Activated CD4-positive, alpha-beta memory T cell treated with anti-CD3 and anti-CD28 coated beads for 36 hours (primary cell): Measurements from ENCODE around the gene PTPRU. TPM values are rescaled to one million over a fixed set of nuclear protein-coding genes. Genes with fewer than 3 reads are reported as not detected.

Experiments
- CTCF ChIA-PET: fragments of 350-600 bp; sonication (Branson Sonifier 250); formaldehyde crosslinking; loops from one replicate; lab custom pipeline; 2021; ENCODE audit warnings: antibody characterized with exemption, inconsistent platforms; lab: Charles Lee
- POLR2A ChIA-PET: fragments of 350-600 bp; sonication (Branson Sonifier 250); formaldehyde crosslinking; loops from one replicate; lab custom pipeline; 2021; ENCODE audit warnings: antibody characterized with exemption; lab: Charles Lee
- DNase-seq: peaks from one replicate; pipeline ENCODE4 v3.0.0-alpha.2; 2020
- H3K27ac Mint-ChIP-seq: one replicate; pipeline ENCODE4 v1.8.0; 2021; ENCODE audit warnings: mixed read lengths
- H3K27me3 Mint-ChIP-seq: one replicate; pipeline ENCODE4 v1.8.0; 2021; ENCODE audit warnings: mixed read lengths
- H3K36me3 Mint-ChIP-seq: one replicate; pipeline ENCODE4 v1.8.0; 2021; ENCODE audit warnings: mixed read lengths
- H3K4me1 Mint-ChIP-seq: one replicate; pipeline ENCODE4 v1.8.0; 2021; ENCODE audit warnings: low read depth, mixed read lengths
- H3K4me3 Mint-ChIP-seq: one replicate; pipeline ENCODE4 v1.8.0; 2021; ENCODE audit warnings: mild to moderate bottlenecking, mixed read lengths
- H3K9me3 Mint-ChIP-seq: one replicate; pipeline ENCODE4 v1.8.0; 2021; ENCODE audit warnings: mixed read lengths
- intact Hi-C: fragments of 100-400 bp; cut with micrococcal nuclease; formaldehyde crosslinking; loops from one replicate; pipeline ENCODE4 v1.15.1; 2023
- total RNA-seq, 2 experiments: library from RNA; stranded (reverse); gene quantifications; one replicate each; pipeline ENCODE4 v1.2.3, GENCODE V29; 2021

The PTPRU gene
- total RNA-seq, 2 experiments from 2014 or later, result 0.17 to 0.85 TPM

DNA sequence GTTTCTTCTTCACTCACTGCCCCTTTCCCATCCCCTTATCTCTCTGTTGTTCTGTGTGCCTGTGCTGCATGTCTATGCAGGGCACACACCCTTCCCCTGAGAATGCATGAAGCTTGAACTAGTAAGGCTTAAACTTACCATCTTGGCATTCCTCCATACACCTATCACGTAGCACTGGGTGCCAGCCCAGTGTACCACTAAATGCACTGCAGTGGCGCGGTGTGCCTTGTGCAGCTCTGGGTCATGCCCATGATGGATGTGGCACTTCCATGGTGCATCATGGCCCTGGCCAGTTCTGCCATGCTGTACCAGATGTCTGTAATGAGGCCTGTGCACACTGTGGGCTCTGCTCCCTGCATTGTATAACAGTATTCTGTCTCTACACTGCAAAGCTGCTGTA is 10.7 kb downstream of the PTPRU start:
- no peak overlapping the region for H3K4me3 Mint-ChIP-seq
- DNase-seq, result no peak
- H3K9me3 Mint-ChIP-seq, result no peaks in the 10 kb centered on the region
- H3K4me1 Mint-ChIP-seq, result no peaks in the 10 kb centered on the region
- no peaks in the 10 kb centered on the region for H3K36me3 Mint-ChIP-seq
- H3K27ac Mint-ChIP-seq, result no peak overlapping the region
- intact Hi-C loops, result no loop called here
- POLR2A ChIA-PET, result no interaction called here
- CTCF ChIA-PET, result interaction anchor here (1.2 kb wide), 1 partner anchor 1134 kb away, joined by 3 read pairs; no protein-coding TSS in a partner anchor
- peaks cover 13% of the 10 kb centered on the region for H3K27me3 Mint-ChIP-seq

DNA sequence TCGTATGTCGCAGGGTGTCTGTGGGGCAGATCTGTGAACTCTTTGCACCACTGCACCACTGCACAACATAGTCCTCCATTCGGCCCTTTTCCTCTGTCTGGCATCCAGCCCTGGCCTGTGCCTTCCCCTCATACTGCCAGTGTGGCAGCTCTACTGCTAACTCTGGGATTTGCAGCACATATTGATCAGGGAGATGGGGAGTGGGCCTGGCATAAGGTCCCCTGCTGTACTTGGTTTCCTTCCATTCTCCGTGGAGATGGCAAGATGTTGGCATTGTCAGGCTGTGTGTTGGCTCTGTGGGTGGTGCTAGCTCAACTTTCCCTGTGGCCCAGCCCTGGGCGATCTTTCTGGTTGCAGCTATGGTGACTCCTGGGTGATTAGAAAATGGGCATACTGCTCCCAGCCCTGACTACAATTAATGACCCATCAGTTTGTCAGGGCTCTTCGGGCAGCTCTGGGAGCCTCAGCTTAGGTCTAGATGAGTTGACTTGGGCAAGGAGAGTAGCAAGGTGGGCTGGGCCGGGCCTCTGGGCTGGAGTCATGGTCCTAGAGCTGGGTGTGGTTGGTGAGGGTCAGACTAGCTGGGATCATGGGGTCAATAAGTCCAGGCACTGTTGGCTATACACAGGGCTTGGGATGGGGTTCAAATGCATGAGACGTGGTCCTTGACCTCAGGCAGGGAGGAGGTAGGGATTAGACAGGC is 11.4 kb downstream of the PTPRU start:
- no peak overlapping the region for H3K27ac Mint-ChIP-seq
- CTCF ChIA-PET, result interaction anchor here (1.2 kb wide), 1 partner anchor 1133 kb away, joined by 3 read pairs; no protein-coding TSS in a partner anchor
- POLR2A ChIA-PET, result no interaction called here

DNA sequence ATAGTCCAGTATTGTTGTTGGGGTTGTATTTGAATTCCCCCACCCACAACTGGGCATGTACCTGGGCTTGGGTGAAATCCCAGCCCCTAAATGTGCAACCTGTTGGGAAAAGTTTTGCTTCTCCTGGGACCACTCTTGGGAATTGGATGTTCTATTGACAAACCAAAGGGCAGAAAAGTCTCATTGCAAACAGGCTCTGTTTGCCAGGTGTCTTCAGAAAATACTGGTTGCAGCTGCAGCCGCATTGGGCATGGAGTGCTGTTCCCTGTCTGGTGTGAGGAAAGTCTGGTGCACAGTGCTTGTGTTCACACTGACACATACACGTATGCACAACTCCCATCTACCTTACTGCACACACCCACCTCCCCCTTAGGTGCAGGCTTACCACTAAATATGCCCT is 12.1 kb downstream of the PTPRU start:
- Mint-ChIP-seq H3K27ac (no peak overlapping the region), H3K9me3 (no peaks in the 10 kb centered on the region), H3K27me3 (peaks cover 13% of the 10 kb centered on the region), H3K36me3 (no peaks in the 10 kb centered on the region), H3K4me3 (no peak overlapping the region), H3K4me1 (no peaks in the 10 kb centered on the region)
- ChIA-PET CTCF (no interaction called here), POLR2A (no interaction called here)
- DNase-seq, result no peak
- intact Hi-C loops, result no loop called here

More for the DNA sequence above, 11.4 kb downstream of the PTPRU start:
- intact Hi-C loops, result no loop called here
- Mint-ChIP-seq H3K4me3 (no peak overlapping the region), H3K4me1 (no peaks in the 10 kb centered on the region), H3K27me3 (peaks cover 13% of the 10 kb centered on the region), H3K9me3 (no peaks in the 10 kb centered on the region), H3K36me3 (no peaks in the 10 kb centered on the region)
- DNase-seq, result no peak

DNA sequence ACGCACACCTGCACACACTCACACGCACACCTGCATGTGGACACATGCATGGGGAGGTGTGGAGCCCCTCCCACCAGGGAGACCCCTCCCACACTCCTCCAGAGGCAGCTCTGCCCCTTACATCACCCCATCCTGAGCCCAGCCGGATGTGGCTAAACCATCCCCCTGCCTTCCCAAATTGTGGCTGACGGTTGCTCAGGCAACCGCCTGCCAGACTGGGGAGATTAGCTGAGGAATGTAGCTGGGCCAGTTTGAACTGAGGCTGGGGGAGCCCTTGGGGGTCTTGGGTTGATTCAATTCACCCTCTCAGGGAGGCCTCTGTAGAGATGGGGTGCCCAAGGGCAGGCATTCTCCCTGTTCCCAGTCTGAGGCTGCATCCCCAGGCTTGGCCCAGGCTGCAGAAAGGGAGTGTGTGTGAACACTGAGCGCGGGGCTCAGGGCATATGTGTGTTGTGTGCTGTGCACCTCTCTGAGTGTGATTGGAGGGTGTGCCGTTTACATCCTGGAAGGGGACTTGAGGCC is 12.9 kb downstream of the PTPRU start:
- Mint-ChIP-seq H3K27ac (no peak overlapping the region), H3K4me1 (no peaks in the 10 kb centered on the region), H3K36me3 (no peaks in the 10 kb centered on the region), H3K9me3 (no peaks in the 10 kb centered on the region), H3K27me3 (peaks cover 13% of the 10 kb centered on the region), H3K4me3 (no peak overlapping the region)
- DNase-seq, result no peak
- intact Hi-C loops, result no loop called here
- ChIA-PET POLR2A (no interaction called here), CTCF (no interaction called here)

DNA sequence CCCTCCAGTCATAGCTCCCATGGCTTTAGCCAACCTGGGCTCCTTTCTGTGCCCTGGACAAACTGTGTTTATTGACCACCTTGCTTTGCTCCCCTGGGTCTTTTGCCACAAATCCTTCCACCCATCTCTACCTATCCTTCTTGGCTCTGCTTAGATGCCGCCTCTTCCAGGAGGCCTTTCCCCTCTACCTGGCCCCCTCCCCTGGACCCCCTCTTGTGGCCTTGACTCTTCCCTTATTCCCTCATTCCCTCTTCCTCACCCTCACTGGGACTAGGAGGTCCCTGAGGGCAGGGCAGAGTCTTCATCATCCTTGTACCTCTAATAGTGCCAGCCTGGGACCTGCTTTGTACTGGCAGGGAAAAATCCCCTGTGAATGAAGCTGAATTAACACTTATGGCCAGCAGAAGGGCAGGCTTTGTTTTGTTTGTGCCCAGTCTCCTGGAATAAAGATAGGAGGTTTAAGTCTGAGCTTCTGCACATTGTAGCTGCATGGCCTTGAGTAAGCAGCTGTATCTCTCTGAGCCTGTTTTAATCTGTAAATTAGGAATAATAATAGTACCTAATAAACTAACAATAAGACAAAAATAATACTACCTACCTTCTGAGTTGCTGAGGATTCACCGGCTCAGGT is 13.7 kb downstream of the PTPRU start:
- Mint-ChIP-seq H3K36me3 (no peaks in the 10 kb centered on the region), H3K9me3 (no peaks in the 10 kb centered on the region), H3K27ac (no peak overlapping the region), H3K27me3 (peaks cover 13% of the 10 kb centered on the region), H3K4me3 (no peak overlapping the region), H3K4me1 (no peaks in the 10 kb centered on the region)
- intact Hi-C loops, result no loop called here
- DNase-seq, result no peak
- ChIA-PET POLR2A (no interaction called here), CTCF (no interaction called here)

DNA sequence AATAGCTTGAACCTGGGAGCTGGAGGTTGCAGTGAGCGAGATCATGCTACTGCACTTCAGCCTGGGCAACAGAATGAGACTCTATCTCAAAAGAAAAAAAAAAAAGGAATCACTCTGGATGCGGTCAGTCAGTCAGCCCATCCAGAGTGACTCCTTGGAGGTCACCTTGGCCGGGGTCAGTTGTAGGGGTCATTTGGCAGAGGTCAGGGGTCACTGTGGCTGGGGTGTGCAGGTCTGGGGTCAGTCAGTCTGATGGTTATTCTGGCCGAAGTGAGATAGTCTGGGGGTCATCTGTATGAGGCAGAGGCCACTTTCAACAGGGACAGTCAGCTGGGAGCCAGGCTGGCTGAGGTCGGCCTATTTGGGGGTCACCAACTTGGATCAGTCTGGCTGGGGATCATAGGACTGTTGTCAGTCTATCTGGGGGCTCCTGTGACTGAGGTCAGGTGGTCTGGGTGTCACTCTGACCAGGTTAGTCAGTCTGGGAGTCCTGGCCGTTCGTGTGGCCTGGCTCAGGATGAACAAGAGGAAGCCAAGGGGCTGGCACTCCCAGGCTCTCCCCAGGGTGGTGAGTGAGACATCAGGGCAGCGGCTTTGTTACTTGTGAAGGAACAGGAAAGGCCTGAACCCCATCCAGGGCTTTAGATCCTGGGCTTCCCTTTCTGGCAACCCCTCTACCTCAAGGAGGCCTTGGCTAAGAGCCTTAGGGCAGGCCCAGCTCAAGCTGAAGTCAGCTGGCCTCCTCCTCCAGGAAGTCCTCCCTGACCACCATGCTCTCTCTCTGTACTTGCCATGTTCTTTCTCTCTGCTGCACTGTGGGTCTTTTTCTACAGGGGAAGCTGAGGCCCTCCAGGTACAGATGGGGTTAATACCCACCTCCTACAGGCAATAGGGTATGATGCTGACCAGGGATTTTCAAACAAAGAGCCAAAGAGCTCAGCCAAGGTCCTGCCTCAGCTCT is 15.1 kb downstream of the PTPRU start:
- Mint-ChIP-seq H3K4me3 (no peak overlapping the region), H3K4me1 (no peaks in the 10 kb centered on the region), H3K27ac (no peak overlapping the region), H3K27me3 (peaks cover 10% of the 10 kb centered on the region), H3K9me3 (no peaks in the 10 kb centered on the region), H3K36me3 (no peaks in the 10 kb centered on the region)
- POLR2A ChIA-PET, result no interaction called here
- CTCF ChIA-PET, result no interaction called here
- intact Hi-C loops, result no loop called here
- no peak for DNase-seq

DNA sequence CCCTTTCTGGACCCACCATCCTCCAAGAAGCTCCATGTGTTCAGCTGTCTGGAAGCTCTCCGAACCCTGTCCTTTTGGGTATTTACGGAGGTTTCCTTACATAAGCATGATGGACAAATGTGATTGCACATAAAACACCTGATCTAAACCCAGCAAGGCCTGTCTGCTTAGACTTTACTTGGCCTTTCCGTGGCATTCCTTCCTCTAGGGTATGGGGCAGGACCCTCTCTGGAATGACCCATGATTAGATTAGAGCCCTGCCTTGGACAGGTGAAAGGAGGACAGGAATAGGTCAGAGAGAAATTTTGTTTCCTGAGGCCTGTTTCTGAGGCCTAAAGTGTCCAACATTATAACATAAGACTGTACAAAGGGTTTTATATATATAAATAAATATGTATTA is 16.9 kb downstream of the PTPRU start:
- CTCF ChIA-PET, result no interaction called here
- no peak overlapping the region for H3K4me3 Mint-ChIP-seq

DNA sequence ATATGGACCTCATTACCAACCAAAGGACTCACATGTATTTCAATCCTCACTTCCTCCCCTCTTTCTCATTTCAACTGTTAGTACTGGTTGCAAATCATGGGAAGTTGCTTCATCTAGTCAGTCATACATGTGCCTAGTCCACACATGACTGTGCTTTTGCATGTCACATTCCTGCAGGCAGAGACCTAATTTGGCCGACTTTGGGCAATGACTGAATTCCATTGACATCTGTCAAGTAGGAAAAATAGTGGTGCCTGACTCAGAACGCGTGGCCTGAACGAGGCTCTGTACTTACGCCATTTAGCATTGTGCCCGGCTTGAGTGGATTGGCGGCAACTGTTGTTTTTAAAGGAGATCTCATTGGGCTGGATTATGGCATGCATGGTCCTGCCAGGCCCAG is 18.0 kb downstream of the PTPRU start:
- no peaks in the 10 kb centered on the region for H3K36me3 Mint-ChIP-seq
- H3K9me3 Mint-ChIP-seq, result no peaks in the 10 kb centered on the region
- no peak for DNase-seq
- no peak overlapping the region for H3K4me3 Mint-ChIP-seq
- intact Hi-C loops, result no loop called here
- ChIA-PET CTCF (no interaction called here), POLR2A (no interaction called here)
- H3K4me1 Mint-ChIP-seq, result no peaks in the 10 kb centered on the region
- H3K27me3 Mint-ChIP-seq, result peaks cover 15% of the 10 kb centered on the region
- no peak overlapping the region for H3K27ac Mint-ChIP-seq

More for the DNA sequence above, 16.9 kb downstream of the PTPRU start:
- Mint-ChIP-seq H3K27ac (no peak overlapping the region), H3K27me3 (peaks cover 7% of the 10 kb centered on the region), H3K36me3 (no peaks in the 10 kb centered on the region), H3K4me1 (no peaks in the 10 kb centered on the region), H3K9me3 (no peaks in the 10 kb centered on the region)
- no peak for DNase-seq
- intact Hi-C loops, result no loop called here
- POLR2A ChIA-PET, result no interaction called here

DNA sequence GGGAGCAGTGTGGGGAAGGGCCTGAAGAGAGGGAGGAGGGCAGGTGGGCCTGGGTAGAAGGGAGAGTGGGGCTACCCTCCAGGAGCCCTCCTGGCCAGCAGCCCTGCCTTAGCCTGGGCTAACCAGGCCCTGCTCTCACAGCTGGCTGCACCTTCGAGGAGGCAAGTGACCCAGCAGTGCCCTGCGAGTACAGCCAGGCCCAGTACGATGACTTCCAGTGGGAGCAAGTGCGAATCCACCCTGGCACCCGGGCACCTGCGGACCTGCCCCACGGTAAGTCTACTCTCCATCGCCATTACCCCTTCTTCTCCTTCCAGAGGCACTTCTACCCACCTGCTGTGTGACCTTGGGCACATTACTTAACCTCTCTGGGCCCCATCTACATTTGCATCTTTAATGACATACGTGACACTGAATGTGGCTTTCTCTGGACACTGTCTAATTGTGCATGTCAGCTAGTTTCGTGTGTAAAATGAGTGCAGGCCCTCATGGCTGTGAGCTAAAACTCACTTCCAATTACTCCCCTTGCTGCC is 18.9 kb downstream of the PTPRU start:
- H3K27me3 Mint-ChIP-seq, result peaks cover 14% of the 10 kb centered on the region
- H3K9me3 Mint-ChIP-seq, result no peaks in the 10 kb centered on the region
- POLR2A ChIA-PET, result no interaction called here
- no peaks in the 10 kb centered on the region for H3K36me3 Mint-ChIP-seq
- intact Hi-C loops, result no loop called here
- CTCF ChIA-PET, result no interaction called here
- H3K4me3 Mint-ChIP-seq, result no peak overlapping the region
- DNase-seq, result no peak
- H3K27ac Mint-ChIP-seq, result no peak overlapping the region
- H3K4me1 Mint-ChIP-seq, result peaks cover 2% of the 10 kb centered on the region

DNA sequence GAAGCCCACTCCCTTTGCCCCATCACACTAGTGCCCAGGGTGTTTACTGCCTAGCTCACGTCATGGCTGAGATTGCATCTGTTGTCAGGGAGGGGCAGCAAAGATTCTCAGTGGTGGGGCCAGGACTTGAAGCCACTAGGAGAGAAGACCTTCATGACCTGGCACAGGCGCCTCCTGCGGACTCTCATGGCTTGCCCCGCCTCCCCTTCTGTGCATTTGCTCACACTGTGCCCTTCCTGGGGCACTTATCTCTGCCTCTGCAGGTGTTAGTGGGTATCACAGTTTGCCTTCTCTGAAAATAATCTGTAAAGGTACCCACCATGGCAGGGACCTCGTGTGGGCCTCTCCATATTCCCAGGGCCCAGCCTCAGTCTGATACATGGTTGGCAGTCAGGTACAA is 20.1 kb downstream of the PTPRU start:
- ChIA-PET POLR2A (no interaction called here), CTCF (no interaction called here)
- no peaks in the 10 kb centered on the region for H3K9me3 Mint-ChIP-seq
- intact Hi-C loops, result no loop called here
- H3K4me3 Mint-ChIP-seq, result no peak overlapping the region
- H3K27me3 Mint-ChIP-seq, result peaks cover 26% of the 10 kb centered on the region
- no peak overlapping the region for H3K27ac Mint-ChIP-seq
- no peak for DNase-seq
- peaks cover 3% of the 10 kb centered on the region for H3K4me1 Mint-ChIP-seq
- H3K36me3 Mint-ChIP-seq, result no peaks in the 10 kb centered on the region

DNA sequence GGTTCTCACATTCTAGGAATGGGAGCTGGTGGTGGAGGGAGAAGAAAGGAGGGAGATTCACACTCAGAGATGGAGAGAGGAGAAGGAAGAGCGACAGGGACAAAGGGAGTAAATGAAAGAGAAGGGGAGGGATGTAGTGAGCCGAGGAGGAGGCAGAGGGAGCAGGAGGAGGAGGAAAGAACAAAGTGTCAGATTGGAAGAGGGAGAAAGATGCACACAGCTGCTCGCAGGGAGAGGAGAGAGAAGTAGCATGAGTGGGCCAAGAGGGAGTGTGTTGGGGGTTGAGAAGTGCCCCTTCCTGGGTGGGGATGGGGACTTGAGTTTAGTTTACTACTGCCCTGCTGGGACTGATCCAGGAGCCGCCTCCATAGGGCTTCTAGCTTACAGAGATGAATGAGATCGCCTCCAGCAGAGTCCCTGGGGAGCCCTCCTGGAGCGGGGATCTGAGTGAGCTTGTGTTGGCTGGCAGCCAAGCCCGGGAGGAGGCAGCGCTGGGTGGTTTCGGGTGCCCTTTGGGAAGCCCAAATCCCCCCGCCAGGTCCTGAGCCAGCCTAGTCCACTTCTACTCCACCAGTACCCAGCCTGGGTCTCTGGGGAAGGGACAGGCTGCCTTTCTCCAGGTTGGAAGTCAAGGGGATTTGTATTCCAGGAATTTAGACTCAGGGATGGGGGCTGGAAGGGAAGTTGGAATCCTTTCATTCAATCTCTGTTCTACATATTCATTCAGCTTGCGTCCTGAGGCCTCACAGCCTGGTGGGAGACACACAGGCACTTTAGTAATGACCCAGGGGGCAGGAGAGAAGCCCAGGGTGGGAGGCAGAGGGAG is 20.9 kb downstream of the PTPRU start:
- Mint-ChIP-seq H3K9me3 (no peaks in the 10 kb centered on the region), H3K36me3 (no peaks in the 10 kb centered on the region), H3K4me1 (peaks cover 3% of the 10 kb centered on the region), H3K27ac (no peak overlapping the region), H3K27me3 (peaks cover 32% of the 10 kb centered on the region), H3K4me3 (no peak overlapping the region)
- ChIA-PET CTCF (no interaction called here), POLR2A (no interaction called here)
- DNase-seq, result no peak
- intact Hi-C loops, result no loop called here
